Neural progenitor cell (in vitro differentiated cells): ENCODE data around the gene TSPAN33. TPM values are rescaled to one million over a fixed set of nuclear protein-coding genes. Genes with fewer than 3 reads are reported as not detected.

Source experiments
- DNase-seq: peaks from one replicate; pipeline ENCODE4 v3.0.0-alpha.2; 2016; ENCODE audit warnings: low spot score
- H2AFZ ChIP-seq: fragments of 200-600 bp; sonication (generic); replicated peaks from 2 replicates; pipeline ENCODE4 v1.6.1; 2016; ENCODE audit warnings: antibody characterized with exemption
- H3F3A ChIP-seq: fragments of 200-600 bp; sonication (generic); 2 replicates; pipeline ENCODE4 v1.6.1; 2016; ENCODE audit warnings: antibody characterized with exemption, low read depth
- H3K27ac ChIP-seq: fragments of 200-600 bp; sonication (generic); 2 replicates; pipeline ENCODE4 v1.5.1; 2016; ENCODE audit warnings: mild to moderate bottlenecking
- H3K27me3 ChIP-seq: fragments of 200-600 bp; sonication (generic); 2 replicates; pipeline ENCODE4 v1.6.1; 2016; ENCODE audit warnings: mild to moderate bottlenecking, moderate library complexity
- H3K36me3 ChIP-seq: fragments of 200-600 bp; sonication (generic); 2 replicates; pipeline ENCODE4 v1.5.1; 2016
- H3K4me1 ChIP-seq: fragments of 200-600 bp; sonication (generic); 2 replicates; pipeline ENCODE4 v1.6.1; 2016; ENCODE audit warnings: mixed run types
- H3K4me2 ChIP-seq: fragments of 200-600 bp; sonication (generic); 2 replicates; pipeline ENCODE4 v1.6.1; 2016
- H3K4me3 ChIP-seq: fragments of 200-600 bp; sonication (generic); 2 replicates; pipeline ENCODE4 v1.5.1; 2016
- H3K79me2 ChIP-seq: fragments of 200-600 bp; sonication (generic); 2 replicates; pipeline ENCODE4 v1.6.1; 2016; ENCODE audit warnings: low read depth
- H3K9ac ChIP-seq: fragments of 200-600 bp; sonication (generic); 2 replicates; pipeline ENCODE4 v1.6.1; 2016
- H3K9me3 ChIP-seq: fragments of 200-600 bp; sonication (generic); 2 replicates; pipeline ENCODE4 v1.5.1; 2016; ENCODE audit warnings: low read depth
- H4K20me1 ChIP-seq: fragments of 200-600 bp; sonication (generic); 2 replicates; pipeline ENCODE4 v1.6.1; 2016; ENCODE audit warnings: low read depth
- H3K27ac Mint-ChIP-seq: 3 replicates; pipeline ENCODE4 v1.8.0; 2021; ENCODE audit warnings: mixed read lengths
- H3K27me3 Mint-ChIP-seq: 2 replicates; pipeline ENCODE4 v1.8.0; 2022; ENCODE audit warnings: low read depth, mild to moderate bottlenecking, inconsistent platforms, moderate library complexity, mixed read lengths; ENCODE audit not compliant: insufficient read depth
- H3K36me3 Mint-ChIP-seq: 3 replicates; pipeline ENCODE4 v1.8.0; 2021; ENCODE audit warnings: mixed read lengths
- H3K4me1 Mint-ChIP-seq: 3 replicates; pipeline ENCODE4 v1.8.0; 2021; ENCODE audit warnings: mixed read lengths
- H3K4me3 Mint-ChIP-seq: 3 replicates; pipeline ENCODE4 v1.8.0; 2021; ENCODE audit warnings: mild to moderate bottlenecking, moderate library complexity, mixed read lengths
- H3K9me3 Mint-ChIP-seq: 3 replicates; pipeline ENCODE4 v1.8.0; 2020; ENCODE audit warnings: mixed read lengths
- EZH2 ChIP-seq: fragments of 200-600 bp; sonication (generic); IDR thresholded peaks from 2 replicates; pipeline ENCODE4 v1.6.1; 2017; ENCODE audit warnings: antibody characterized with exemption, mild to moderate bottlenecking, moderate library complexity
- EZH2phosphoT487 ChIP-seq: fragments of 200-600 bp; sonication (generic); IDR thresholded peaks from 2 replicates; pipeline ENCODE4 v1.6.1; 2017; ENCODE audit warnings: antibody characterized with exemption
- total RNA-seq: library from RNA; depleted of rRNA; stranded (reverse); fragments of >200 nt; gene quantifications from 2 replicates; pipeline ENCODE4 v1.2.3, GENCODE V29; 2015; ENCODE audit warnings: low replicate concordance
- TF ChIP-seq, protein P1 (sequence below): fragments of 200-600 bp; sonication (generic); IDR thresholded peaks from 2 replicates; pipeline ENCODE4 v1.5.1; 2017; ENCODE audit warnings: antibody characterized with exemption, mild to moderate bottlenecking

Gene TSPAN33
- total RNA-seq, 1 donor from 2014 or later = 34.5 TPM

DNA sequence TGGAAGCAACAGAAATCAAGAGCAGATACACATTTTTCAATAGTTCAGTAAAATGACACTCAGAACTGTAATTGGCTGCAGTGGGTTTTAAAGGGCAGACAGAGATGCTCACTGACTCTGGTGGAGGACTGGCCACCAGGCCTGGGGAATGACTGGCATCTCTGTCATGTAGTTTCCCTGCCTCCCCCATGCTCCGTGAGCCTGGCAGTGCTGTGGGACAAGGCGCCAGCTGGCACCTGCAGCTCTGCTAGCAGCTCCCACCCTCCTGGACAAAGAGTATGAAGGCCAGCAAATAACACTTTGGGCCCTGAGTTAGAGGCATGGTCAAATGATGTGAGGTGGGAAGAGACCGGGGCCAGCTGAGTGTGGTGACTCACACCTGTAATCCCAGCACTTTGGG is 15.0 kb downstream of the TSPAN33 start:
- peaks cover 27% of the 10 kb centered on the region for H3K4me1 Mint-ChIP-seq
- peak overlapping the region; percentile 93 for H3K27ac Mint-ChIP-seq
- Histone ChIP-seq H3K4me2 (no peak overlapping the region), H3K27me3 (no peaks in the 10 kb centered on the region), H3K79me2 (peaks cover 5% of the 10 kb centered on the region), H2AFZ (no peak overlapping the region), H3K4me3 (no peak overlapping the region), H3K27ac (no peak overlapping the region), H3K9ac (no peak overlapping the region), H3F3A (no peaks in the 10 kb centered on the region), H4K20me1 (peaks cover 15% of the 10 kb centered on the region), H3K4me1 (peaks cover 10% of the 10 kb centered on the region), H3K9me3 (no peaks in the 10 kb centered on the region), H3K36me3 (no peaks in the 10 kb centered on the region)
- peak overlapping the region; percentile 12 for H3K4me3 Mint-ChIP-seq
- peaks cover 8% of the 10 kb centered on the region for H3K27me3 Mint-ChIP-seq
- DNase-seq = no peak
- TF ChIP-seq EZH2 (no peak), EZH2phosphoT487 (no peak)
- TF ChIP-seq, protein P1, sequence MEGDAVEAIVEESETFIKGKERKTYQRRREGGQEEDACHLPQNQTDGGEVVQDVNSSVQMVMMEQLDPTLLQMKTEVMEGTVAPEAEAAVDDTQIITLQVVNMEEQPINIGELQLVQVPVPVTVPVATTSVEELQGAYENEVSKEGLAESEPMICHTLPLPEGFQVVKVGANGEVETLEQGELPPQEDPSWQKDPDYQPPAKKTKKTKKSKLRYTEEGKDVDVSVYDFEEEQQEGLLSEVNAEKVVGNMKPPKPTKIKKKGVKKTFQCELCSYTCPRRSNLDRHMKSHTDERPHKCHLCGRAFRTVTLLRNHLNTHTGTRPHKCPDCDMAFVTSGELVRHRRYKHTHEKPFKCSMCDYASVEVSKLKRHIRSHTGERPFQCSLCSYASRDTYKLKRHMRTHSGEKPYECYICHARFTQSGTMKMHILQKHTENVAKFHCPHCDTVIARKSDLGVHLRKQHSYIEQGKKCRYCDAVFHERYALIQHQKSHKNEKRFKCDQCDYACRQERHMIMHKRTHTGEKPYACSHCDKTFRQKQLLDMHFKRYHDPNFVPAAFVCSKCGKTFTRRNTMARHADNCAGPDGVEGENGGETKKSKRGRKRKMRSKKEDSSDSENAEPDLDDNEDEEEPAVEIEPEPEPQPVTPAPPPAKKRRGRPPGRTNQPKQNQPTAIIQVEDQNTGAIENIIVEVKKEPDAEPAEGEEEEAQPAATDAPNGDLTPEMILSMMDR = no peak
- H3K36me3 Mint-ChIP-seq = peaks cover 2% of the 10 kb centered on the region
- H3K9me3 Mint-ChIP-seq = peaks cover 5% of the 10 kb centered on the region

DNA sequence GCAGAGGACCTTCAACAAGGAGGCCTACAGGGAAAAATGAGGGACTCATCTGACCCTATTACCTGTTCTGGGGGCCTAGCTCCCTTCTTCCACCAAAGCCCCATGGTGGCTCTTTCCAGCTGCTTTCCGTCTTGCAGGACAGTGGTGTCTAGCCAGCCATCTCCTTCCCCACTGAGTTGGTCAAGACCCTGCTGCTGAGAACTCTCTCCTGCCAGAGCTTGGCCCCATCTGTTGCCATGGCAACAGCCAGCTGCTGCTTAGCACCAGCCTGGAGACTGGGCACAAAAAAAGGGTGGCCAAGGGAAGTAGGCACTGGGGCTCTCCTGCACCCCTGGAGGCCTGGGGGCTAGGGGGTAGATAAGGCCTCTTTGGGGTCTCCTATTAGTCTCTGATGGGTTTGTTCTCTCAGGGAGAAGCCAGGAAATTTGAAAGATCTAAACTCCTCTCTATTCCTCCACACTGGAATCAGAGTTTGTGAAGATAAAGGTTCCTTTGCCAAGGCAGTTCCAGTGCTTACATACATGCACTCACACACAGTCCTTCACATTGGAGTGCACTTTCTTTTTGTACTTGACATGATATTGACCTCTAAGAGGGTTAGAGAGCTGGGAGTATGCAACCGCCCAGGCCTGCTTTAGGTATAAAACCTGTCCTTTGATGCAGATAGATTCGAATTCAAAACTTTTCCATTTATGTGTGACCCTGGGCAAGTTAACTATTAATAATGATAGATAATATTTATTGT is 15.8 kb downstream of the TSPAN33 start:
- H3K27ac Mint-ChIP-seq = peak overlapping the region; percentile 67
- Histone ChIP-seq H3K79me2 (peaks cover 5% of the 10 kb centered on the region), H3K4me2 (no peak overlapping the region), H3K4me1 (peaks cover 10% of the 10 kb centered on the region), H4K20me1 (peaks cover 15% of the 10 kb centered on the region), H3K9me3 (no peaks in the 10 kb centered on the region), H3K27ac (no peak overlapping the region), H3K4me3 (no peak overlapping the region), H3F3A (no peaks in the 10 kb centered on the region), H3K9ac (no peak overlapping the region), H3K36me3 (no peaks in the 10 kb centered on the region), H2AFZ (no peak overlapping the region), H3K27me3 (no peaks in the 10 kb centered on the region)
- peaks cover 5% of the 10 kb centered on the region for H3K9me3 Mint-ChIP-seq
- peak; percentile 87 for DNase-seq
- TF ChIP-seq, protein P1 = no peak
- TF ChIP-seq EZH2phosphoT487 (no peak), EZH2 (no peak)
- H3K36me3 Mint-ChIP-seq = peaks cover 6% of the 10 kb centered on the region
- H3K4me3 Mint-ChIP-seq = peak overlapping the region; percentile 73
- peaks cover 8% of the 10 kb centered on the region for H3K27me3 Mint-ChIP-seq
- peaks cover 27% of the 10 kb centered on the region for H3K4me1 Mint-ChIP-seq

DNA sequence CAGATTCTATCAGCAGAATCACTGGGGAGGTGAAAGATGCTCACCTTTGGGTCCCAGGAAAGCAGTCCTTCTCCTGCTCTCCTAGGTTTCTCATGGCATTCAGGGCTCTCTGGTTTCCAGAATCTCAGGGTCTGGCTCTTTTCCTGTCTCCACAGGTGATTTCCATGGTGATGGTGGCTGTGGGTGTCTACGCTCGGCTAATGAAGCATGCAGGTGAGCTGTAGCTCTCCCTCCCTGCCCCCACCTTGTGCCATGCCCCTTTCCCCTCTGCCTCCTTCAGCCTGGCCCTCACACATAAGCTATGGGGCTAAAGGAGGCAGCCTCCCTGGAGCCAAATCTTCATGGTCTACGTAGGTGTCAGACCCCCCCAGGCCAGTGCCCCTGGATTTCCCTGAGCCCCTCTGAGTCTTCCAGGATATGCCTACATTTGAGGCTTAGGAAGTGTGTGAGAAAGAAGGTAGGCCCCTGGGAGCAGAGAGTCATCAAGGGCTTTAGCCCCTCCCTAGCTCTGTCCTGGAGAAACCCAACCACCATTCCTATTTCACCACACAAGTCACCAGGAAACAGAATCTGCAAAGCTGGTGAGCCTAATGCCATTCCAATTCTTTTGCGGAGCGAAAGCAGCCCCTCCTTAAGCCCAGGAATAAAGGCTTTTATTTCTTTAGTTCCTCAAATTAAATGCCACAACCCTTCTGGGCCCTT is 17.2 kb downstream of the TSPAN33 start:
- peaks cover 4% of the 10 kb centered on the region for H3K36me3 Mint-ChIP-seq
- H3K4me2 ChIP-seq = no peak overlapping the region
- H3K27me3 Mint-ChIP-seq = peaks cover 8% of the 10 kb centered on the region
- TF ChIP-seq EZH2 (no peak), EZH2phosphoT487 (no peak)
- TF ChIP-seq, protein P1 = no peak
- H3F3A ChIP-seq = no peaks in the 10 kb centered on the region
- H4K20me1 ChIP-seq = peaks cover 15% of the 10 kb centered on the region
- peaks cover 10% of the 10 kb centered on the region for H3K4me1 ChIP-seq
- H3K27ac ChIP-seq = no peak overlapping the region
- no peak overlapping the region for H3K4me3 ChIP-seq
- H3K4me1 Mint-ChIP-seq = peaks cover 27% of the 10 kb centered on the region
- no peak overlapping the region for H3K4me3 Mint-ChIP-seq
- no peaks in the 10 kb centered on the region for H3K9me3 ChIP-seq
- DNase-seq = no peak
- H3K9me3 Mint-ChIP-seq = peaks cover 5% of the 10 kb centered on the region
- H3K36me3 ChIP-seq = no peaks in the 10 kb centered on the region
- H3K27ac Mint-ChIP-seq = no peak overlapping the region
- H3K9ac ChIP-seq = no peak overlapping the region
- H3K27me3 ChIP-seq = no peaks in the 10 kb centered on the region
- peaks cover 5% of the 10 kb centered on the region for H3K79me2 ChIP-seq
- no peak overlapping the region for H2AFZ ChIP-seq
